ENCODE data around the gene C16orf89.
"Not testable (repeated sequence)": the region's sequence is repeated elsewhere in the genome, so short reads cannot be mapped to it uniquely, and the experiment has no call there.

Gene C16orf89

DNA sequence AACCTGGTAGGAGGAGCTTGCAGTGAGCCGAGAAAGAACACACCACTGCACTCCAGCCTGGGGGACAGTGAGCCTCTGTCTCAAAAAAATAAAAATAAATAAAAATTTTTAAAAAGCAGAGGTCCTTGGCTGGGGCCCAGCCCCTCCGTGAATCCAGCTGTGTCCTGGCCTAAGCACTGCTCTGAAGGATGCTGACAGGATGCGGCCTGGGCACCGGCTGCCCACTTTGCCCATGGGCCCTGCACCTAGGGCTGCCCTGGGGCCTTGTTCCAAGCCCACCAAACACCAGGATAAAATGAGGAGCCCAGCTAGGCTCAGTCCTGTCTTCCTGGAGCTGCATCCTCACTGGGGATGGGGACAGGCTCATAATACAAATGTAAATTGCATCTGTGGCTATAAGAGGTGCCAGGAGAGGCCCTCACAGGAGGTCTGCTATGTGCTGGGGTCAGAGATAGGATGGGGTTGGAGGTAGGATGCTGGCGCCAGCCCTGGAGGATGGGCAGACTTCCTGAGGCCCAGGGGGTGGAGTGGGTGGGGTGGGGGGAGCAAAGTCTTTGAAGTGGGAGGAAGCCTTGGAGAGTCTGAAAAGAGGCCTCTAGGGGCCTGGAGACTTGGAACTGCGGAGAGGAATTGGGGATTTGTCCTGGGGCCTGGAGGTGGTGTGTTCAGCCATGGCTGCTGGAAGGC, 6.2 kb downstream of the C16orf89 start:
- no peak for DNase-seq

DNA sequence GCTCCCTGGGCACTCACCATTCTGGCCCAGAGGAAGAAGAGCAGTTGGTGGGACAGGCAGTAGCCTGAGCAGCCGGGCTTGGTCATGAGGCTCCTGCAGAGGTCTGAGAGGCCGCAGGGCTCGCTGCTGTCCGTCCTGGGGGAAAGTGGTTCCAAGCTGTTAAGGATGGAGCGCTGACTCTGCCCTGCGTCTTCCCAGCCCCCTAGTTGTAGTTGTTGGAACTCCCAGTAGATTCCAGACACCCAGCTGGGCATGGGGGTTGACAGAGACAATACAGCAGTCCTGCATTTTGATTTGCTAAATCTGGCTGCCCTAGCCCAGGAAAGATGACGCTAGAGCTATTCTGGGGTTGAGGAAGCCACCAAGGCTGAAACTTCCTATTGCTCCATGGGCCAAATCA, 7.3 kb downstream of the C16orf89 start:
- DNase-seq, result peak; percentile 42 to 70 (median 66)

DNA sequence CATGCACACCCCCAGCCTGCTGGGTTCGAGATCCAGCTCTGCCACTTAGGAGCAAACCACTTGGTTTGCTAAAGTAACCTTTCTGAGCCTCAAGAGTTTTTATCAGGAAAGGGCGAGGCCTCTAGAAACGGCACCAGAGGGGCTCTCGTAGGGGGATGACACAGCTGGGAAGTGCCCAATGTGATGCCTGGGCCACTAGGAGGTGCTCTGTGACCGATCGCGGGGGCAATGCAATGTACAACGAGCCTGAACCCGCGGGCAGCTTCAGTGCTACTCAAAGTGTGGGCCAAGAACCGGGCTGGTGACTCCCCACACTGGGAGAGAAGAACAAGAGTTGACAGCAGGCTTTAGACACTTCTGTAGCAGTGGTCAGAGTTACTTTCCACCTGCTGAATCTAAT, 9.4 kb downstream of the C16orf89 start:
- peak; percentile 64 to 80 (median 70) for DNase-seq

DNA sequence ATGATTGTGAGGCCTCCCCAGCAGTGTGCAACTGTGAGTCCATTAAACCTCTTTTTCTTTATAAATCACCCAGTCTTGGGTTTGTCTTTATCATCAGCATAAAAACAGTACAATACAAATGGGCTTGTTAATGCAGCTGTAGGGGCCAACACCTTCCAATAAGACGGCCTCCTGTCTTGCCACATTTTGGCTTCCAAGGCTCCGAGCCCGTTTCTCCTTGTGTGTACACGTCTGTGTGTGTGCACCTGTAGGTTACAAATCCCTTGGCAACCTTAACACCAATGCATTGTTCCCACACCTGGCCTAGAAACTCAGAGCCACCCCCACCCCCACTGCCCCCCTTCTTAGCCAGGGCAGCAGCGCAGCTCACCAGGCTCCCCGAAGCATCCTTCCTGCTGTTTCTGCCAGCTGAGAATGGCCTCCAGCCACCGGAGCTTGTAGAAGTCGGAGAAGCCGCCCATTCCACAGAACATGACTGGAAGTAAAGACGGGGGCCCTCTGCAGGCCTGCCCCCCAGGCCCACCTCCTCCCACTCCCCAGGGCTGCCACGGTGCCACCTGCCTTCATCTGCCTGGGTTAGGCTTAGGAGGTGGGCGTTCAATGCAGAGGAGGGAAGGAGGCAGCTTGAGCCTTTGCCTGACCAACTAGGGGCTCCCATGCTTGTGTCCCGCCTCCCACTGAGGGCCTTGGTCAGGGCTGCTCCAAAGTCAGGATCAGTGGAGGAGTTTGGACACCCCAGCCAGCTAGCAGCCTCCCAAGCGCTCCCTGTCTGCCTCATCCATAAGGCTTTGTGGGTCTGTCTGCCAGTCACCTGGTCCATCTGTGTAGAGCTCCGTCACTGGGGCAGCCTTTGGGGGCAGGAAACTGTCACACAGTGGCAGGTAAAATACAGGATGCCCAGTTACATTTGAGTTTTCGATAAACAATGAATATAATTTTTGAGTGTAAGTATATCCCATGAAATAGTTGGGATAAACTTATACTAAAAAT, 10.6 kb downstream of the C16orf89 start:
- no peak for DNase-seq

DNA sequence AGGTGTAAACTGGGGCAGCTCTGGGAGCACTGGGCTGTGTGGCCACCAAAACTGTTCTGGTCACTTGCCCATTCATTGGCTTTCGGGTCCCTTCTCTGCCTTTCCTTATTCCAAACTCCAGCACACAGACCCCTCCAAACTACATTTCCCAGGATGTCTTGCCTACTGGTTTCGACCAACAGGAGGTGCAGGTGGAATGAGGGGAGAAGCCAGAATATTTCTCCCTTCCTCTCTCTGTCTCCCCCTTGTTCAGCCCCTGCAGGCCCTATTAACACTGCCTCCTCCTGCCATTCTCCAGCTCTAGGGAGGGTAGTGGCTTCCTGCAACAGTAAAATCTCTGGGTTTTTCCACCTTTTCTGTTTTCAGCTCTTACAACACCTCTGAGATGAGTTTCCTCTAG, 18.8 kb downstream of the C16orf89 start:
- no peak for DNase-seq

DNA sequence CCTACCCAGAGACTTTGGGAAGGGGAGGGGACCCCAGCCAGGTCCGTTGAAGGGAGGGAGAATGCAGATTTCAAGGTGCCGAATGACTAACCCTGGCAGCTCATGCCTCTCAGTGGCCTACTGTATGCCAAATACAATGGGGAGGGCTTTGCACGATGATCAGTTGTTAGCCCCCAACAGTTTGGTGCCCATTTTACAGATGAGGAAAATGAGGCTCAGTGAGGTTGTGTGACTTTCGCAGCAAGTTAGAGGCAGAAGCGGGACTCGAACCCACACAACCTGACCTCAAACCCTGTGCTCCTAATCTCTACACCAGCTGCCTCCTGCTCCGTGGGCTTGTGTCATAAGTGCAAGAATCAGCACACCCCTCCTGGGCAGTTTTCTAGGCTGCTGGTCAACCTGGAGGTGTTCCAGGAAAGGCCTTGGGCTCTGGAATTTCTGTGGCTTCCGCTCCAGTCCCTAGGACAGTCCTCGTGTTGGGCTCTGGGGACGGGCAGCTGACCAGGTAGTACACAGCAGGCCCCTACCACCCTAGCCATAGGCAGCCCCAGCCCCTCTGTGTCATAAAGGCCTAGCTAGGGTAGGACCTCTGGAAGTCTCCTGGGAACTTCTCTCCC, 20.1 kb downstream of the C16orf89 start:
- DNase-seq, result no peak

DNA sequence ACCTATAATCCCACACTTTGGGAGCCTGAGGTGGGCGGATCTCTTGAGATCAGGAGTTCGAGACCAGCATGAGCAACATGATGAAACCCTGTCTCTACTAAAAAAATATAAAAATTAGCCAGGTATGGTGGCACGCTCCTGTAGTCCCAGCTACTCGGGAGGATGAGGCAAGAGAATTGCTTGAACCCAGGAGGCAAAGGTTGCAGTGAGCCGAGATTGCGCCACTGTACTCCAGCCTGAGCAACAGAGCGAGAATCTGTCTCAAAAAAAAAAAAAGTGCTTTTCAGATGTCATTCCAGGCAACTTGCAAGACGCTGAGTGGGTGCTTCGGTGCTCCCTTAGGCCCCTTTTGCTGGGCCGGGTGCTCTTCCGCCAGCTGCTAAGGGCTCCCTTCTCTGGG, 21.2 kb downstream of the C16orf89 start:
- not testable (repeated sequence) for DNase-seq

DNA sequence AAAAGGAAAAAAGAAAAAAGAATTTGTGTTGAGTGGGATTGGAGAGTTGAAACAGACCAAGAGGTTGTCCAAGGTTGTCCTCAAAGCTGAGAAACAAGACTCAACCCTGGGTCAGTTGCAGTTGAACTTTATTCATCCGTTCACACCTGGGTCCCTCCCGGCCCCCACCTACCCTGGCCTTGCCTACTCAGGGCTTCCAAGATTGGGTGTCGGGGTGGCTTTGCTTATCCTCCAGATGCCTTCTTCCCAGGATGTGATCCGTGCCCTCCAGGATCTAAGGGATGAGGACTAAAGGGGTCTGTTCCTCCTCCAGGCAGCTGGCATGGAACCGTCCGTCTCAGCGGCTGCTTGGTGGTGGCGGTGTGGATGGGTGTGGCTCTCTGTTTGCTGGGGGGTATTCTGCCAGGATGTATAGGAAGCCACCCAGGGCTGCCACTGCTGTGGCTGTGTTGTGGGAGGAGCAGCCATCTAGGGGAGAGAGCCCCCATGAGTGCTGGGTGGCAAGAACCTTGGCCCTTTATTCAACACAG, 21.7 kb downstream of the C16orf89 start:
- DNase-seq, result no peak

DNA sequence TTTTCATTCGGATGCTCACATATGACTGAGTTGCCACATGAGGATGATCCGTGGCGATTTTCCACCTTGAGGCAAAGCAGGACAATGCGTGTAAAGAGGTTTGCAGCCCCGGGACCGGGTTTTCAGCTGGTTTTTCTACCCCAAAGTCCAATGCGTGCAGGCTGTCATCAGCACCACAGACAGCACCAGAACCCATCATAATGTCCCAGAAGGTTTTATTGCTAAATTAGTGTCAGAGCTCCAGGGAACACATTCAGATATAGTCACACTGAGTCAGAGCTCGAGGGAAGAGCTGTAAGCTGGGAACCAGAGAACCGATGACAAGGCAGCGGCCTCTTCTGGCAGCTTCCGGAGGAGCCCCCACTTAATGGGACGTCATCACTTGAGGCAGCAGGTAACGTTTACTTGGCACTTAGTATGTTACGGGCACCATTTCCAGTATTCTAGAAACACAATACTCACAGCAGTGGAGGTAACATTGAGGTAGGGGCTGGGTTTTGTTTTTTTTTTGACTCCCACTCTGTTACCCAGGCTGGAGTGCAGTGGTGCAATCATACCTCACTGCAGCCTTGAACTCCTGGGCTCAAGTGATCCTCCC, 23.1 kb downstream of the C16orf89 start:
- DNase-seq, result no peak

DNA sequence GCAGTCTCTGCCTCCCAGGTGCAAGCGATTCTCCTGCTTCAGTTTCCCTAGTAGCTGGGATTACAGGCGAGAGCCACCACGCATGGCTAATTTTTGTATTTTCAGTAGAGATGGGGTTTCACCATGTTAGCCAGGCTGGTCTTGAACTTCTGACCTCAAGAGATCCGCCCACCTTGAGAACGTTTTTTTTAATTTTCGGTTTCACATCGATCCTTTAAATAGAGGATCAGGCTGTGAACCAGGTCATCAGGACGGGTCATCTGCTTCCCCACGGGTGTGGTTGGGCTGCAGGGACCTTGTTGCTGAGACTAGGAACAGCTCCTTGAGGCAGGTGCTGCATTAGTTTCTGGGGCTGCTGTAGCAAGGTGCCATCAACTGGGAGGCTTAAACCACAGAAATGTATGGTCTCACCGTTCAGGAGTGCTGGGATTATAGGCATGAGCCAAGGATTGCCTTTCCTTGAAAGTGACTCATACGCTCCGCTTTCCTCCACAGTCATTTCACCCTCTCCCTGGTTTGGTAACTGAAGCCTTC, 24.1 kb downstream of the C16orf89 start:
- no peak for DNase-seq

DNA sequence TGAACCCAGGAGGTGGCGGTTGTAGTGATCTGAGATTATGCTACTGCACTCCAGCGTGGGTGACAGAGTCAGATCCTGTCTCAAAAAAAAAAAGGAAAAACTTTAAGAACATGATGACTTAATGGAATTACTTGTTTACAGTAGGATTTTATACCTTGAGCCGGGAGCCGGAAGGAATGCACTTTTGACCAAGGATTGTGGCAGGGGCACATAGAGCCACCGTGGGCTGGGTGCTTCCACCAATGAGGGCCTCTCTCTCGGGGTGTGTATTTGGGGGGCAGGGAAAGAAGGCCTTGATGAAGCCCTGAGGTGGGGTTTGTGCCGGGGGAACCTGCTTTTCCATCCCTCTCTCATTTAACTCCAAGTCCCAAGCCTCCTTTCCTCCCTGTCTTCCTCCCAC, 25.3 kb downstream of the C16orf89 start:
- no peak for DNase-seq

DNA sequence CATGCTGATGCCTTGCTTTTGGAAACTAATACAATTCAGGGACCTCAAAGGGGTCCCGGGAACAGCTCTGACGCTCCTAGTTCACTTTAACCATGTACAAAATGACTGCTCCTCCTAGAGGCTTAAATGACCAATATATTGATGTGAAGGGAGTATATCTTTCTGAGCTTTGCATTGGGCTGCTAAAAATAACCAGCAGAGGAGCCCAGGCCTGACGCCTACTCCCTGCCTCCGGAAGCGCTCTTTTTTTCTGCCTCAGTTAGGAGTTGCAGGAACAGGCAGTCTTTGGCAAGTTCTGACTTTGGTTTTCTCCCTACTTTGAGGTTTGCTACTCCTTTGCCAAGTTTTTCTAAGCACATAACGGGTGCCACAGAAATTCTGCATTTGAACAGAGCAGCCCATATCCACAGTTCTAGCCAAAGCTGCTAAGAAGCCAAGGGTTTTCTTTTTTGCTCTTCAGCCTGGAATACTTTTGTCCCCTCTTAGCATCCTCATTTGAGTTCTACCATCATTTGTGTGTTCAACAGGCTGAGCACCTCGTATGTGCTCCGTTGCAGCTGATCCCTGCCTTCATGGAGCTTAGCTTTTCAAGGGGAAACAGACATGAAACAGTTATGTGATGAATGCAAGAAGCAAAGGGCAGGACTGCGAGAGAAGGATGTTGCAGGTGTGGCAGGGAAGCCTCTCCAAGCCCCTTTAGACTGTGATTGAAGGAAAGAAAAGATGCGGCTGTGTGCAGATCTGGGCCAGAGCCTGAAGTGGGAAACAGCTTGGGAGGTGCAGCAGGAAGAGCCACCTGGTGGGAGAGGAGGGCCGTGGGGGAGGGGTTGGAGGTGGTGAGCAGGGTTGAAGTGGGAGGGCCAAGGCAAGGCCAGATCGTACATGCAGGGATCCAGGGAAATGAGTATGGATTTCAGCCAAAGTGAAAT, 29.3 kb downstream of the C16orf89 start:
- peak in 2 of 4 experiments; percentile 22 to 39 for DNase-seq

DNA sequence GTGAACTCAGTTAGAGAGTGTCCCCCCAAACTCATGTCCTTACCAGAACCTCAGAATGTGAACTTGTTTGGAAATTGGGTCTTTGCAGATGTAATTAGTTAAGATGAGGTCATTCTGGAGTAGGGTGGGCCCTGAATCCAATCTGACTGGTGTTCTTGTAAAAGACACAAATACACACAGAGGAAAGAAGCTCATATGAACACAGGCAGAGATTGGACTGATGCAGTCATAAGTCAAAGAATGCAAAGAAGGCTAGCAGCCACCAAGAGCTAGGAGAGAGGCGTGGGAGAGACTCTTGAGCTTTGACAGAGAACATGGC, 29.9 kb downstream of the C16orf89 start:
- DNase-seq, result no peak

DNA sequence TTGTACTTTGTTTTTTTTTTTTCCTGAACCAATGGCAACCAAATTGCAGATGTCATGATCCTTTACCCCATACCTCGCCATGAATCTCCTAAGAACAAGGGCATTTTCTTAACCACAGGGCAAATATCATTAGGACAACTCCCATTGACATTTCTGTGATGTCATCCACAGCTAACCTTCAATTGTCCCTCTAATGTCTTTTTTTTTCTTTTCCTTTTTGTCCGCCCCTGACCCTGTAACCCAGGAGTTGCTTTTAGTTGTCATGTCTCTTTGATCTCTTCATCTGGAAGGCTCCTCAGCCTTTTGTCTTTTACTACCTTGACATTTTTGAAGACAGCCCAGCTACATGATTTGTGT, 31.6 kb downstream of the C16orf89 start:
- DNase-seq, result no peak

DNA sequence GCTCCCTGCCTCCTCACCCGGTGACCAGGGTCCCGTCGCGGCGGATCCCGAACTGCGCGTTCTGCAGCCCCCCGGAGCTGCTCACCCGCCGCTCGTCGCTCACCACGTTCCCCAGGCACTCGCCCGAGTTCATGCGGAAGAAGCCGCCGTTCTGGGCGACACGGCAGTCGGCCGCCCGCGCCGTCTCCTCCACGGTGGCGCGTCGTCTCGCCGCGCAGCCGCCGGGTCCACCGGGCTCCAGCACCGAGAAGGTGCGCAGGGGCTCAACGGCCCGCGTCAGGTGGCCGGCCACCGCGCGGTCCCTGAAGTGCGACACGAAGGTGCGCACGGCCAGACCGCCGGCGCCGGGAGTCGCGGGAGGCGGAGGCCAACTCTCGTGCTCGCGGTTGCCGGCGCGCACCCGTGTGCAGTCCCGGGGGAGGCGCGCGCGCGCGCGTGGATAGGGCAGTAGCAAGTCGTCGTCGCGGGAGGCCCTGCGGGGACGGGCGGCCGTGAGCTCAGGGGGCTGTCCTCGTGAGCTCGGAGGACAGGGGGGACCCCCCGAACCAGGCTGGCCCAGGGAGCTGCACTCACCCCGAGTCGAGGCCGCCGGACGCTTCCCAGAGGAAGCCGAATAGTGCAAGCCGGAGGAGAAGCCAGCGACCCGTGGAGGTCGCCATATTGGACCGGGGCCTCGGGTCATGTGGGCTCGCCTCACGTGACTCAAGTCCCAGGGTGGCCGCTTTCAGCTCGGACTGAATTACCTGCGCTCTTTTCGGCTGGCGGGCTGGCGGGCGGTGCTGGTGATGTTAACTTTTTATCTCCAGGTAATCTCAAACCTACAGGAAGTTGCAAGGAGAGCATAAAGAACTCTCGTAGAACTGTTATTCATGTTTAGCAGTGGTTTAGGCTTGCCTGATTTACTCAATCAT, 32.2 kb downstream of the C16orf89 start, which contains the start of gene NAGPA:
Gene NAGPA, minus strand, starts transcription at position 680 of the 911 bp plus-strand sequence. Its CDS starts 21 bp downstream, at position 659.
- DNase-seq, result peak; percentile 86 to 95 (median 91)

DNA sequence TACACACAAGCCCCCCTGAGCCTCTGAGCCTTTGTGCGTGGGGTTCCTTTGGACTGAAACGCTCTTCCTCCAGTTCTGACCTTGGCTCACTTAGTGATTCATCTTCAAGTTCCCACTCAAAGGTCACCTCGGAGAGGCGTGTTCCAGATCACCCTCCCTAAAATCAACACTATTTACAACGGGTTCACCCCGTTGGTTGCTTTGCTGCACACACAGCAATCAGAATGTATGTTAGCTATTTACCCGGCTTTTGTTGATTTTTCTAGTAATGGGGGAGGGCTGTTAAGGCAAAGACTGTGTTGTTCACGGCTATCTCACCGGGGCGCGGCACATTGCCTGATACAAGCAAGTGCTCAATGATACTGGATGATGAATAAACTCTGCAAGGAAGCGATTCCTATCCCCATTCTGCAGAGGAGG, 33.0 kb downstream of the C16orf89 start:
- DNase-seq, result peak; percentile 8 to 47 (median 36)

DNA sequence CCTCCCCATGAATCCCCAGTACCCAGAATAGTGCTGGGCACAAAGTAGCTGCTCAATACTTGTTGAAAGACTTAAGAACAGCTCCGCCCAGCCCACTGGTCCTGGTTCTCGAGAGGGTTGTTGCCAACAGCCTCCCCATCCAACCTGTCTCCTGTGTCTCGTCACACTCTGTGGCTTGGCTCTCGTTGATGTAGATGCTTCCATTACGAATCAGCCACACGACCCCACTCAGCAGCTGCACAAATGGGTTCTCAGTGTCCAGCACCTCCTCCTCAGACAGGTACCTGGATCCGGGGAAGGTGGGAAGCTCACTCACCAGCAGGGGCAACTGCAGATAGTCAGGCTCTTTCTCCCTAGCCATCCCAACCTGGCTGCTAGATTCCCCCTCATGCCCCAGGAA, 34.2 kb downstream of the C16orf89 start:
- no peak for DNase-seq

DNA sequence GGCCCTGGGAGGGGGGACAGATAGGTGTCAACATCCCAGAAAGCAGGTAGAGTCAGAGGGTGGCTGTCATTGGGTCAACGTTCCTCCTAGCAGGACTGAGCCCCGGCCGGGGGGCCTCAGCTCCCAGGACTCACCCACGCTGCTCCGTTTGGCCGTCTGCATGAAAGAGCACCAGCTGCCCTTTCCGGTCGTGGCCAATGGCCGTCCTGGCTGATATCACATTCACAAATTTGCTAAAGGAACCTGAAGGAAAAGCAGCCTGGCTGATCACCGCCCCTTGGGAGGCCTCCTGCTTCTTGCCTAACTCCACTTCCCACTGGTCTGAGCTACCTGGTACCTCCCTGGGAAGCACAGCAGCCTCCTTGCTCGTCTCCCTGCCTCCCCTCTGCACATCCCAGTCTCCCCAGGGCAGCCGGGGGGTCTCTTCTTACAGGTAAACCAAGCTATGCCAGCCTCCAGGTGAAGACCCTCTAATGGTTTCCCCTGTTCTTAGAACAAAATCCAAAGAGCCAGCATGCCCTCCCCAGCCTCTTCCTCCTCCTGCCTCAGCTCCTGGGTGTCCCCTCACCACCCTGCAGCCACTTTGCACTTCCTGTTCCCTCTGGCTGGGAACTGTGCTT, 35.4 kb downstream of the C16orf89 start:
- peak in 2 of 4 experiments; percentile 12 to 17 for DNase-seq

DNA sequence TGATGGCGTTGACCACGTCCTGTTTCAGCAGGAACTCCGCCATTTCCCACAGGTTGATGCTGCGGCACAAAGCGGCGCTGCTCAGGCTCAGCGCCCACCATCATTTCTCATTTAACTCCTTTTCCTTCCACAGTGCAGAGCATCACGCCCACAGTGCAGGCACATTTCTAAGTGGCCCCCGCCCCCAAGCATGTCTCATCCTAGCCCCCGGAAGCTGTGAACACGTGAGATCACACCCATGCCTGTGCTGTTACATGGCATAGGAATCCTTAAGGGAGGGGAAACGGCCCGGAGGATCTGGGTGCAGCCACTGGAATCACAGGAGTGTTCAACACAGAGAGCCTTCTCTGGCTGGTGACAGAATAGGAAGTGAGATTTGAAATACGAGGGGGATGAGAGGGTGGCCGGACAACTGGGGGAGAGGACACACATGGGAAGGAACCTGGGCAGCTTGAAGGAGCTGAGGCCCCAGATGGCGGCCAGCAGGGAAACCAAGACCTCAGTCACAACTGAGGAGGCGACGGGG, 36.7 kb downstream of the C16orf89 start:
- DNase-seq, result no peak
